Panc1 (cell line): ENCODE data around the gene TXNRD3. TPM values are rescaled to one million over a fixed set of nuclear protein-coding genes. Genes with fewer than 3 reads are reported as not detected.
A peak's percentile ranks its signal among the peaks of the same experiment; 100 is the strongest.

Source experiments
- ATAC-seq: fragments of 200-7000 bp; cut with Tn5 transposase; 2 replicates; pipeline ENCODE4 v1.9.1; 2020; ENCODE audit warnings: mild to moderate bottlenecking, moderate library complexity
- BruUV-seq: library from RNA; stranded (reverse); fragments of 400-500 nt; replicated peaks from 2 replicates; lab custom pipeline; 2021; lab: Mats Ljungman, UMichigan
- CTCF ChIA-PET: fragments of 300-600 bp; sonication (Branson Sonifier 250); formaldehyde crosslinking; loops from one replicate; lab custom pipeline; 2022; ENCODE audit warnings: antibody characterized with exemption; lab: Charles Lee
- POLR2A ChIA-PET: fragments of 300-600 bp; sonication (Branson Sonifier 250); formaldehyde crosslinking; loops from one replicate; lab custom pipeline; 2022; ENCODE audit warnings: antibody characterized with exemption; lab: Charles Lee
- DNase-seq: peaks from one replicate; pipeline ENCODE4 v3.0.0-alpha.2; 2010; ENCODE audit warnings: low read depth, low spot score
- H3K27ac ChIP-seq: 2 replicates; pipeline ENCODE4 v1.5.1; 2011; ENCODE audit warnings: mild to moderate bottlenecking, low read length, inconsistent platforms
- H3K27me3 ChIP-seq: fragments of 200-500 bp; sonication (Bioruptor generic); 2 replicates; pipeline ENCODE4 v1.6.0; 2014; ENCODE audit warnings: low read length, inconsistent platforms; ENCODE audit not compliant: control insufficient read depth, insufficient read depth
- H3K36me3 ChIP-seq: fragments of 200-500 bp; sonication (Bioruptor generic); 2 replicates; pipeline ENCODE4 v1.5.1; 2014; ENCODE audit warnings: inconsistent platforms, mild to moderate bottlenecking, low read length, moderate library complexity; ENCODE audit not compliant: control insufficient read depth, insufficient read depth
- H3K4me1 ChIP-seq: 2 replicates; pipeline ENCODE4 v1.5.1; 2011; ENCODE audit warnings: inconsistent platforms, mild to moderate bottlenecking, low read length, moderate library complexity; ENCODE audit not compliant: control insufficient read depth, insufficient read depth
- H3K4me3 ChIP-seq, 2 experiments: 2 replicates each; pipeline ENCODE4 v1.5.1; 2011 to 2012; ENCODE audit warnings: low read depth in 2 of 2, low read length in 2 of 2, mild to moderate bottlenecking in 2 of 2, inconsistent platforms in 1 of 2, moderate library complexity in 1 of 2
- H3K9me3 ChIP-seq: fragments of 200-500 bp; sonication (Bioruptor generic); 2 replicates; pipeline ENCODE4 v1.5.1; 2014; ENCODE audit warnings: low read depth, mild to moderate bottlenecking, inconsistent platforms, low read length, moderate library complexity; ENCODE audit not compliant: control insufficient read depth, insufficient read depth
- CTCF ChIP-seq: fragments of 450-650 bp; IDR thresholded peaks from 2 replicates; pipeline ENCODE4 v1.5.1; 2017; ENCODE audit warnings: mild to moderate bottlenecking
- POLR2AphosphoS5 ChIP-seq: IDR thresholded peaks from 2 replicates; pipeline ENCODE4 v1.6.1; 2012; ENCODE audit warnings: mild to moderate bottlenecking, low read depth, low read length, moderate library complexity
- REST ChIP-seq, 2 experiments: IDR thresholded peaks; 2 replicates each; pipeline ENCODE4 v1.6.1; 2011 to 2012; ENCODE audit warnings: low read depth in 2 of 2, control low read depth in 1 of 2, low read length in 1 of 2, mild to moderate bottlenecking in 1 of 2, moderate library complexity in 1 of 2; ENCODE audit not compliant: insufficient read depth in 1 of 2
- SIN3A ChIP-seq: IDR thresholded peaks from 2 replicates; pipeline ENCODE4 v1.6.1; 2012; ENCODE audit warnings: low read depth, mild to moderate bottlenecking, low read length, moderate library complexity, borderline replicate concordance; ENCODE audit not compliant: insufficient read depth
- TCF7L2 ChIP-seq: IDR thresholded peaks from 2 replicates; pipeline ENCODE4 v1.6.1; 2011; ENCODE audit warnings: mild to moderate bottlenecking, low read depth, low read length, inconsistent platforms
- in situ Hi-C: cut with HindIII; loops from 2 replicates; pipeline ENCODE4 v1.10.0; 2016; ENCODE audit warnings: low sequenced_read_pairs, low pct_unique_long_range_greater_than_20kb
- intact Hi-C: fragments of 100-400 bp; cut with micrococcal nuclease; formaldehyde crosslinking; loops from one replicate; pipeline ENCODE4 v1.10.0; 2022; ENCODE audit not compliant: unreplicated experiment
- total RNA-seq: library from RNA; stranded (reverse); gene quantifications from one replicate; pipeline ENCODE4 v1.2.1, GENCODE V29; 2021; ENCODE audit not compliant: unreplicated experiment

Gene TXNRD3
- total RNA-seq, 1 experiment from 2014 or later, result 17.2 TPM

- ATAC-seq, result no peak
- intact Hi-C loops, result no loop called here
These were observed 16.1 kb downstream of the TXNRD3 start for GRCh38 chr3:126638790-126639189.

GRCh38 chr3:126636436-126636835 lies 18.5 kb downstream of the TXNRD3 start:
- CTCF ChIA-PET, result no interaction called here
- DNase-seq, result no peak
- POLR2A ChIA-PET, result no interaction called here
- H3K27me3 ChIP-seq, result no peaks in the 10 kb centered on the region
- no peak for TF ChIP-seq CTCF
- TF ChIP-seq TCF7L2, result no peak
- no peak for TF ChIP-seq REST (IDR thresholded peaks at IDR 0.05; ENCODE audit: insufficient read depth in 1 of 2, low read depth in 2 of 2, low read length in 1 of 2)
- TF ChIP-seq SIN3A, result no peak
- no peak for TF ChIP-seq POLR2AphosphoS5
- no peaks in the 10 kb centered on the region for H3K4me1 ChIP-seq
- in situ Hi-C loops, result no loop called here
- BruUV-seq, result no TSS peak
- no peak overlapping the region for H3K4me3 ChIP-seq
- intact Hi-C loops, result no loop called here
- H3K27ac ChIP-seq, result no peak overlapping the region
- no peak for ATAC-seq
- H3K9me3 ChIP-seq, result no peaks in the 10 kb centered on the region
- H3K36me3 ChIP-seq, result no peaks in the 10 kb centered on the region

More at GRCh38 chr3:126638790-126639189, 16.1 kb downstream of the TXNRD3 start:
- TF ChIP-seq TCF7L2 (no peak), REST (IDR thresholded peaks at IDR 0.05; ENCODE audit: insufficient read depth in 1 of 2, low read depth in 2 of 2, low read length in 1 of 2) (no peak), SIN3A (no peak), POLR2AphosphoS5 (no peak), CTCF (no peak)
- no peaks in the 10 kb centered on the region for H3K4me1 ChIP-seq
- H3K27me3 ChIP-seq, result no peaks in the 10 kb centered on the region
- H3K27ac ChIP-seq, result no peak overlapping the region
- ChIA-PET POLR2A (no interaction called here), CTCF (no interaction called here)
- H3K9me3 ChIP-seq, result no peaks in the 10 kb centered on the region
- H3K36me3 ChIP-seq, result no peaks in the 10 kb centered on the region
- in situ Hi-C loops, result no loop called here
- no peak overlapping the region for H3K4me3 ChIP-seq
- DNase-seq, result no peak
- BruUV-seq, result TSS peak; percentile 28
